Upper lobe of right lung (tissue), 1 donor: ENCODE measurements around the gene KANSL1. TPM values are rescaled to one million over a fixed set of nuclear protein-coding genes. Genes with fewer than 3 reads are reported as not detected.
"Not testable (repeated sequence)": the region's sequence is repeated elsewhere in the genome, so short reads cannot be mapped to it uniquely, and the experiment has no call there.

Source experiments
- ATAC-seq: fragments of 200-7000 bp; cut with Tn5 transposase; one replicate; pipeline ENCODE4 v1.9.1; 2020; ENCODE audit warnings: mild to moderate bottlenecking, moderate library complexity
- DNase-seq: peaks from one replicate; pipeline ENCODE4 v3.0.0-alpha.2; 2020
- H3K27ac ChIP-seq: fragments of 200-600 bp; one replicate; pipeline ENCODE4 v1.8.0; 2022
- H3K27me3 ChIP-seq: fragments of 200-600 bp; one replicate; pipeline ENCODE4 v1.8.0; 2022; ENCODE audit warnings: mild to moderate bottlenecking
- H3K36me3 ChIP-seq: fragments of 200-600 bp; one replicate; pipeline ENCODE4 v1.8.0; 2022
- H3K4me1 ChIP-seq: fragments of 200-600 bp; one replicate; pipeline ENCODE4 v1.8.0; 2022
- H3K4me3 ChIP-seq: fragments of 200-600 bp; one replicate; pipeline ENCODE4 v1.8.0; 2022; ENCODE audit warnings: mild to moderate bottlenecking
- H3K9me3 ChIP-seq: fragments of 200-600 bp; one replicate; pipeline ENCODE4 v1.8.0; 2022
- intact Hi-C: fragments of 100-400 bp; cut with DNase I; formaldehyde crosslinking; loops from one replicate; pipeline ENCODE4 v1.11.0; 2022
- total RNA-seq: library from RNA; stranded (reverse); fragmentation: NEBNext Ultra II Directional; extraction: Animal tissue kit (Norgen Biotek cat#: 25700); gene quantifications from one replicate; pipeline ENCODE4 v1.2.1, GENCODE V29; 2021
- TF ChIP-seq, protein P1 (sequence below): fragments of 200-600 bp; IDR thresholded peaks from one replicate; pipeline ENCODE4 v1.8.0; 2022; ENCODE audit warnings: antibody characterized with exemption
- donor health status: DM: no; HTN: yes; CAD: no; lungs with severe emphysema.

Gene KANSL1
- total RNA-seq, 1 donor from 2014 or later = 69.8 TPM

DNA sequence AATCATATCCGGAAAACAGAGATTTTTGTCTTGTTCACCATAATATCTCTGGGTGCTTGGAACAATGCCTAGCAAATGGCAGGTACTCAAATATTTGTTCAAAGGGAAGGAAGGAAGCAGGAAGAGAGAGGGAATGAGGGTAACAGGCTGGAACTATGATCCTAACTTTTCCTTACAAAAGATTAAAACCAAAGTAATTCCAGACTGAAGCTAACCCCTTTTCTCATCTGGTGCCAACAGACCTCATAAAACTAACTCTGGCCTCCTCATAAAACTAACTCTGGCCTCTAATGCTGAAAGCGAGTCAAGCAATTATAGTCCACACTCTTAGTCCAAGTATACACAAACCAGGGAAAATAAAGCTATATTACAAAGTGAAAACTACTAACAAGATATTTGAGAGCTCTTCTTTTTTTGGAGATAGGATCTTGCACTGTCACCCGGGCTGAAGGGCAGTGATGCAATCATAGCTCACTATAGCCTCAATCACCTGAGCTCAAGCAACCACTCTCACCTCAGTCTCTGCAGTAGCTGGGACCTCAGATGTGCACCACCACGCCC is 84.6 kb downstream of the KANSL1 start:
- no peaks in the 10 kb centered on the region for H3K27me3 ChIP-seq
- TF ChIP-seq, protein P1, sequence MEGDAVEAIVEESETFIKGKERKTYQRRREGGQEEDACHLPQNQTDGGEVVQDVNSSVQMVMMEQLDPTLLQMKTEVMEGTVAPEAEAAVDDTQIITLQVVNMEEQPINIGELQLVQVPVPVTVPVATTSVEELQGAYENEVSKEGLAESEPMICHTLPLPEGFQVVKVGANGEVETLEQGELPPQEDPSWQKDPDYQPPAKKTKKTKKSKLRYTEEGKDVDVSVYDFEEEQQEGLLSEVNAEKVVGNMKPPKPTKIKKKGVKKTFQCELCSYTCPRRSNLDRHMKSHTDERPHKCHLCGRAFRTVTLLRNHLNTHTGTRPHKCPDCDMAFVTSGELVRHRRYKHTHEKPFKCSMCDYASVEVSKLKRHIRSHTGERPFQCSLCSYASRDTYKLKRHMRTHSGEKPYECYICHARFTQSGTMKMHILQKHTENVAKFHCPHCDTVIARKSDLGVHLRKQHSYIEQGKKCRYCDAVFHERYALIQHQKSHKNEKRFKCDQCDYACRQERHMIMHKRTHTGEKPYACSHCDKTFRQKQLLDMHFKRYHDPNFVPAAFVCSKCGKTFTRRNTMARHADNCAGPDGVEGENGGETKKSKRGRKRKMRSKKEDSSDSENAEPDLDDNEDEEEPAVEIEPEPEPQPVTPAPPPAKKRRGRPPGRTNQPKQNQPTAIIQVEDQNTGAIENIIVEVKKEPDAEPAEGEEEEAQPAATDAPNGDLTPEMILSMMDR = no peak
- H3K4me1 ChIP-seq = peaks cover 50% of the 10 kb centered on the region
- H3K27ac ChIP-seq = no peak overlapping the region
- ATAC-seq = peak; percentile 29
- no peaks in the 10 kb centered on the region for H3K9me3 ChIP-seq
- H3K4me3 ChIP-seq = no peak overlapping the region
- H3K36me3 ChIP-seq = no peaks in the 10 kb centered on the region
- no peak for DNase-seq
- intact Hi-C loops = no loop called here

DNA sequence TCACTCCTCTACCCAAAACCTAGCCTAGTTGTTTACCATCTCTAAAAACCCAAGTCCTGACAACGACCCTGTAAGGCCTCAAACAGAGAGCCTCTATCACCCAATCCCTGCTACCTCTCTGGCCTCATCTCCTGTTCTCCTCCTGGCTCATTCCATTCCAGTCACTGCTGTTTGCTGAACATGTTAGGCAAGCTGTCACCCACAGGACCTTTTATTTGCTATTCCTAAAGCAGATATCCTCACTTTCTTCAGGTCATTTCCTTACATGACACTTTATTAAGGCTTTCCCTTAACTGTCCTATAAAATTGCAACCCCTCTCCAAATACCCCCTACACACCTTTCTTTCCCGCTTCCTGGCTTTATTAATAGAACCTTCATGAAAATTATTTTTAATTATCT is 85.1 kb downstream of the KANSL1 start:
- no peak for ATAC-seq

GRCh38 chr17:46106966-46107644 is 86.1 kb downstream of the KANSL1 start:
- intact Hi-C loops = no loop called here
- Histone ChIP-seq H3K27me3 (no peaks in the 10 kb centered on the region), H3K9me3 (no peaks in the 10 kb centered on the region), H3K4me1 (peaks cover 54% of the 10 kb centered on the region), H3K36me3 (no peaks in the 10 kb centered on the region), H3K4me3 (no peak overlapping the region), H3K27ac (no peak overlapping the region)
- ATAC-seq = peak; percentile 35
- DNase-seq = no peak
- TF ChIP-seq, protein P1 = no peak

More for the DNA sequence above, 85.1 kb downstream of the KANSL1 start:
- H3K27me3 ChIP-seq = no peaks in the 10 kb centered on the region
- TF ChIP-seq, protein P1 = no peak
- intact Hi-C loops = no loop called here
- no peak overlapping the region for H3K27ac ChIP-seq
- H3K9me3 ChIP-seq = no peaks in the 10 kb centered on the region
- H3K4me3 ChIP-seq = no peak overlapping the region
- DNase-seq = no peak
- no peaks in the 10 kb centered on the region for H3K36me3 ChIP-seq
- peaks cover 50% of the 10 kb centered on the region for H3K4me1 ChIP-seq

- peaks cover 52% of the 10 kb centered on the region for H3K4me1 ChIP-seq
- H3K27ac ChIP-seq, H3K36me3 ChIP-seq, ATAC-seq, H3K4me3 ChIP-seq, intact Hi-C loops, DNase-seq, H3K27me3 ChIP-seq, H3K9me3 ChIP-seq: not testable (repeated sequence)
These were observed 90.4 kb downstream of the KANSL1 start for GRCh38 chr17:46102806-46103205.

DNA sequence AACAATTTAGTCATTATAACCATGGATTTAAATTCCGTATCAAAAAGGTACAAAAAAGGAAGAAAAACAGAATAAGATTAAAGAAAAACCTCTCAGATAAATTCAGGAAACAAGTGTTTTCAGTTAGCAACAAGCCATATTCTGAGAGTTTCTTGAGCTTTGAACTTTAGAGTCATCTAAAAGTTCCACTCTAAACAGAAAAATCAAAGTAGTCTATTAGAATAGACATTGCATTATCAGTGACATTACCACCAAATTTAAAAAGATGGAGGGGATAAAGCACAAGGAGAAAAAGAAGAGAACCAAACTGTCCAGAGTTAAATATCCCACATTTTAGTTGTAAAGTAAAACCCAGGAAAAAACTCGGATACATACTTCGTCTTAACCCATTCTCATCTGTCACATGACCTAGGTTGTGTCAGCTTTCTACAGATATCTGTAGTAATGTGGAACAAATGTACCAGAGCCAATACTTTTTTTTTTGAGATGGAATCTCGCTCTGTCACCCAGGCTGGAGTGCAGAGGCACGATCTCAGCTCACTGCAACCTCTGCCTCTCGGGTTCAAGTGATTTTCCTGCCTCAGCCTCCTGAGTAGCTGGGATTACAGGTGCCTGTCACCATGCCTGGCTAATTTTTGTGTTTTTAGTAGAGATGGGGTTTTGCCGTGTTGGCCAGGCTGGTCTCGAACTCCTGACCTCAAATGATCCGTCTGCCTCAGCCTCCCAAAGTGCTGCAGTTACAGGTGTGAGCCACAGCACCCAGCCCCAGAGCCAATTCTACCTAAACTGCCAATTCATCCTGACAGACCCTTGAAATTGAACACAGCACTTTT is 91.2 kb downstream of the KANSL1 start:
- not testable (repeated sequence) for ATAC-seq

DNA sequence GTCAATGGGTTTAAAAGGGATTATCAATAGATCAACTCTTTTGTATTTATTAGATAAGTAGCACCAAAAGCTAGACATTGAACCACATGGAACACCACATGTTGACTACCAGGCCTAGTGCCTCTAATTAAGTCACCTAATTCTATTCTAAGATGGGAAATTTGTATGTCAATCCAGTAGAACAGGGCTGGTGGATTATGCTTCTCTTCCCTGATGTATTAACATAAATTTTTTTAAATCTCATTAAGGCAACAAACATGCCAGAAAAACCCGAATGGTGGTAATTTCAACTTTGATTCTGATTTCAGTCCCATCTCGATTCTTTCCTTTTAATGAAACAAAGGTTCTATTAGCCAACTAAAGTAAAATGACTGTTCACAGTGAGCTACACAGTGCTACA is 92.6 kb downstream of the KANSL1 start:
- Histone ChIP-seq H3K4me1 (peaks cover 46% of the 10 kb centered on the region), H3K27ac (no peak overlapping the region), H3K4me3 (no peak overlapping the region), H3K27me3 (no peaks in the 10 kb centered on the region), H3K36me3 (no peaks in the 10 kb centered on the region), H3K9me3 (no peaks in the 10 kb centered on the region)
- no peak for ATAC-seq
- intact Hi-C loops = no loop called here
- TF ChIP-seq, protein P1 = no peak
- DNase-seq = no peak

More for the DNA sequence above, 91.2 kb downstream of the KANSL1 start:
- H3K27ac ChIP-seq, H3K9me3 ChIP-seq, H3K36me3 ChIP-seq, DNase-seq, H3K4me3 ChIP-seq, intact Hi-C loops, H3K27me3 ChIP-seq: not testable (repeated sequence)
- H3K4me1 ChIP-seq = peaks cover 50% of the 10 kb centered on the region
